Esophagus (tissue), 2 donors: Measurements from ENCODE around the gene SLAMF6. TPM values are rescaled to one million over a fixed set of nuclear protein-coding genes. Genes with fewer than 3 reads are reported as not detected.
"Not testable (repeated sequence)": the region's sequence is repeated elsewhere in the genome, so short reads cannot be mapped to it uniquely, and the experiment has no call there.

Experiments used
- H3K27ac ChIP-seq, 2 donors: one replicate each; pipeline ENCODE4 v1.5.1; 2013; ENCODE audit warnings: low read depth in 2 of 2, mild to moderate bottlenecking in 2 of 2, inconsistent platforms in 1 of 2, low read length in 1 of 2, moderate library complexity in 1 of 2
- H3K27me3 ChIP-seq, 2 donors: one replicate each; pipeline ENCODE4 v1.6.1; 2013; ENCODE audit warnings: low read length in 2 of 2, control low read depth in 1 of 2, mild to moderate bottlenecking in 1 of 2; ENCODE audit not compliant: insufficient read depth in 2 of 2, control insufficient read depth in 1 of 2
- H3K36me3 ChIP-seq, 2 donors: one replicate each; pipeline ENCODE4 v1.6.1; 2013; ENCODE audit warnings: low read length in 1 of 2; ENCODE audit not compliant: control insufficient read depth in 2 of 2, insufficient read depth in 2 of 2
- H3K4me1 ChIP-seq, 2 donors: one replicate each; pipeline ENCODE4 v1.6.1; 2013; ENCODE audit warnings: low read length in 1 of 2; ENCODE audit not compliant: control insufficient read depth in 2 of 2, insufficient read depth in 2 of 2
- H3K4me3 ChIP-seq, 2 donors: one replicate each; pipeline ENCODE4 v1.5.1; 2013; ENCODE audit warnings: low read length in 2 of 2, mild to moderate bottlenecking in 2 of 2, low read depth in 1 of 2, moderate library complexity in 1 of 2
- H3K9me3 ChIP-seq, 2 donors: one replicate each; pipeline ENCODE4 v1.6.1; 2013; ENCODE audit warnings: mild to moderate bottlenecking in 2 of 2, low read depth in 1 of 2, low read length in 1 of 2, moderate library complexity in 1 of 2; ENCODE audit not compliant: control insufficient read depth in 2 of 2, insufficient read depth in 1 of 2
- WGBS, 2 donors: extraction: QIAGEN DNeasy Blood & Tissue Kit; methylation state at CpG; one replicate each; pipeline ENCODE4 v1.1.7; 2013; 5-methylcytosine and 5-hydroxymethylcytosine counted together
- polyA plus RNA-seq, 2 donors: library from polyadenylated mRNA; stranded (reverse); fragments of 200-250 nt; gene quantifications; one replicate each; pipeline ENCODE4 v1.2.3, GENCODE V29; 2013
- donor health status: healthy with polysubstance abuse.
- donor health status: Bipolar disorder and iron deficiency.

Gene SLAMF6
- polyA plus RNA-seq, 2 donors = 0.55 to 1.4 TPM

DNA sequence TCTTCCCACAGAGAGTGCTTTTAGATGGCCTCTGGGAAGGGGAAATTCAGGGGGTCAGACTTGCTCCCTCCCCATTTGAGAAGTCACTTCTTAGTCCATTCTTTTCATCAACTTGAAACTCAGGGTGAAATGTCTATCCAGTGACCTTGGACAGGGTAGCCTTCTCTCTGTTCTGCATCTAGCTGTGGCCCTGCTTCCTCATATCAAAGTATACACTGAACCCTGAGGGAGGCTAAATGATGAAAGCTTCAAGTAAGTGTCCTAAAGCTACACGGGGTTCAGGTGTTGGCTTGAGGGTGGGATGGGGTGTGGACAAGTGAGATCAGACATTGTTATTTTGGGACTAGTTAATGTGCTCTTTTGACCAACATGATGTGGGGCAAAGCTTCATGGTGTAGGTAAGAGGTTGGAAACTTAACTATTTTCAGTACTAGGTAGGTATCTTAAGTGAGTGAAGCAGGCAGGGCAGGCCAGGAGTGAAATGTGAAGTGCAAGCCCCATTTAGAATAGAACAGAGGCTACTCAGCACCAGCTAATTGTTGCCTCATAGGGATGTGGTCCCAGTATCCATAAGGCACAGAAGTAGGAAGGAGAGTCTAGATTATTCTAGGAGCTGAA is 41.0 kb downstream of the SLAMF6 start:
- H3K4me1 ChIP-seq = no peaks in the 10 kb centered on the region
- H3K27me3 ChIP-seq = no peaks in the 10 kb centered on the region
- WGBS, 2 donors = 52 to 54% methylated on average over 1 of the region's 1 CpG
- no peaks in the 10 kb centered on the region for H3K9me3 ChIP-seq
- no peak overlapping the region for H3K4me3 ChIP-seq
- H3K36me3 ChIP-seq = no peaks in the 10 kb centered on the region
- no peak overlapping the region for H3K27ac ChIP-seq

DNA sequence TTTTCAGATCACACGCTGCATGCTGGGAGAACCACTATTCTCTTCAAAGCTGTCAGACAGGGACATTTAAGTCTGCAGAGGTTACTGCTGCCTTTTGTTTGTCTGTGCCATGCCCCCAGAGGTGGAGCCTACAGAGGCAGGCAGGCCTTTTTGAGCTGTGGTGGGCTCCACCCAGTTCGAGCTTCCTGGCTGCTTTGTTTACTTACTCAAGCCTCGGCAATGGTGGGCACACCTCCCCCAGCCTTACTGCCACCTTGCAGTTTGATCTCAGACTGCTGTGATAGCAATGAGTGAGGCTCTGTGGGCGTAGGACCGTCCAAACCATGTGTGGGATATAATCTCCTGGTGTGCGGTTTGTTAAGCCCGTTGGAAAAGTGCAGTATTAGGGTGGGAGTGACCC is 42.3 kb downstream of the SLAMF6 start:
- 77 to 79% methylated on average over 7 of the region's 7 CpGs for WGBS, 2 donors
- not testable (repeated sequence) for H3K36me3 ChIP-seq, H3K27me3 ChIP-seq

DNA sequence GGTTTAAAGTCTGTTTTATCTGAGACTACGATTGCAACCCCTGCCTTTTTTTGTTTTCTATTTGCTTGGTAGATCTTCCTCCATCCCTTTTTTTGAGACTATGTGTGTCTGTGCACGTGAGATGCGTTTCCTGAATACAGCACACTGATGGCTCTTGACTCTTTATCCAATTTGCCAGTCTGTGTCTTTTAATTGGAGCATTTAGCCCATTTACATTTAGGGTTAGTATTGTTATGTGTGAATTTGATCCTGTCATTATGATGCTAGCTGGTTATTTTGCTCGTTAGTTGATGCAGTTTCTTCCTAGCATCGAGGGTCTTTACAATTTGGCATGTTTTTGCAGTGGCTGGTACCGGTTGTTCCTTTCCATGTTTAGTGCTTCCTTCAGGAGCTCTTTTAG is 44.0 kb downstream of the SLAMF6 start:
- not testable (repeated sequence) for H3K36me3 ChIP-seq, H3K4me1 ChIP-seq, H3K4me3 ChIP-seq, H3K27me3 ChIP-seq, H3K9me3 ChIP-seq, H3K27ac ChIP-seq
- WGBS, 2 donors = 77 to 83% methylated on average over 6 of the region's 6 CpGs

More for the DNA sequence above, 42.3 kb downstream of the SLAMF6 start:
- H3K4me3 ChIP-seq, H3K4me1 ChIP-seq, H3K27ac ChIP-seq, H3K9me3 ChIP-seq: not testable (repeated sequence)

DNA sequence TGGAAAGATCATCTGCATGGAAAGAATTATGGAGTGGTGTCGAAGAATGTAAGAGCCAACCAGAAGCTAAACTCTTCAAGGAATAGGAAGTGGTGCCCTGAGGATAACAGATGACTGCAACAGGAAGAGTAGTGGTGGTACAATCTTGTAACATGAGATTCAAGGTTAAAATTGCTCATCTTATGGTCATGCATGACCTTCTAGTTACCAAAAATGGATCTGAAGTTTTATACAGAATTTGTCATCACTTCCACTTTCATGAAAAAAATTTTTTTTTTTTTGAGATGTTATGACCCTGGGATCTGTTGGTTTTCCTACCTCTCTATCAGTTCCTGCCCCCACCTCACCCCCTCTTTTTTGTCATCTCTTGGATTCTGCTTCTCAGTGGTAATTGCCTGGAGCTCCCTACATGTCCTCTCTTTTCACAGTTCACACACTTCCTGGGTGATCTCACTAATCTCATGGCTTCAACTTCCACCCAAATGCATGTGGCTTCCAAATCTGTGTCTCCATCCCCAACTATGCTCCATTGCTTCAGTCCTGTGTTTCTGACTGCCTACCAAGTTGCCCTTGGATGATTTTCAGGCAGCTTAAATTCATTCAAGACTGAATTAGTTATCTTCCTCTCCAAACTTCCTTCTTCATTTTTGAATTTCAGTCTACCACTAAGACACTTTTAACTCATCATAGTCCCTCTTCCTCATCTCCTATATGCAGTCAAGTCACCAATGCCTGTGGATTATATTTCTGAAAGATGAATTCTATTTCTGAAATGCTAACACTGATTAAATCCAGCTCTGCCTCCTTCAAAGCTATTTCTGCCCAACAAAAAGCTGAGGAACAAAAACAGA is 48.4 kb downstream of the SLAMF6 start:
- Histone ChIP-seq H3K36me3 (no peaks in the 10 kb centered on the region), H3K27me3 (peaks cover 0 to 2% of the 10 kb centered on the region in 2 donors), H3K27ac (no peak overlapping the region), H3K4me1 (no peaks in the 10 kb centered on the region), H3K4me3 (no peak overlapping the region), H3K9me3 (no peaks in the 10 kb centered on the region)
- 67 to 87% methylated on average over 1 of the region's 1 CpG for WGBS, 2 donors

DNA sequence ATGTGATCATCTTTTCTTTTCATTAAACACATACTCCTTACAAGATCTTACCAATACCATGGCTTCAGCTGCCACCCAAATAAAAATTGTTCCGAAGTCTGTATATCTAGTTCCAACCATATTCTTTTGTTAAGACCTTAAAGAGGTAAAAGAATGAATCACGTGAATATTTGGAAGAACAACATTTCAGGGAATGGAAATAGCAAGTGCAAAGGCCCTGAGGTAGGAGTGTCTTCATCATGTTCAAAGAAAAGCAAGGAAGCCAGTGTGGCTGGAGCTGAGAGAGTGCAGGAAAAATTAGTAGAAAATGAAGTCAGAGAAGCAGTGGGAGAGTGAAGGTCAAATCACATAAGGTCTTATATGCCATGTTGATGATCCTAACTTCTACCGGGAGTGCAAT is 50.9 kb downstream of the SLAMF6 start:
- H3K4me3 ChIP-seq = no peak overlapping the region
- peaks cover 2 to 3% of the 10 kb centered on the region in 2 donors for H3K27me3 ChIP-seq
- no peaks in the 10 kb centered on the region for H3K36me3 ChIP-seq
- H3K9me3 ChIP-seq = no peaks in the 10 kb centered on the region
- no peak overlapping the region for H3K27ac ChIP-seq
- 89% methylated on average over 3 of the region's 3 CpGs for WGBS, 2 donors
- H3K4me1 ChIP-seq = no peaks in the 10 kb centered on the region

DNA sequence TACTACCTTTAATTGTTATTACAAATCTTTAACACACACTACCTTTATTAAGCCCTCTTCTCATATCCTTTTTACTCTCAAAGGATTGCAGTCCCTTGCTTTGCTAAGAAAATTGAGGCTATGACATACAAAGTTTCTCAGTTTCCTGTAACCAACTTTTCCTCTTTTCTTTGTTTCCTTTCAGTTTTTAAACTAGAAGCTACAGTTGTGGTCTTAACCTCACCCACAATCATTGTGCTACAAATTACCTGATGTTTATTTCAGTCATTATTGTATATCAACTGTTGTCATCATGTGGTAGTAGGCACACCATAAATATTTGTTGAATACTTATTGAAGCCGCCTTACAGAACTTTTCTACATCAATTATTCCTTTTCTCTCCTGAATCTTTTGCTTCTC is 51.8 kb downstream of the SLAMF6 start:
- no peaks in the 10 kb centered on the region for H3K36me3 ChIP-seq
- peaks cover 2 to 3% of the 10 kb centered on the region in 2 donors for H3K27me3 ChIP-seq
- H3K27ac ChIP-seq = no peak overlapping the region
- no peaks in the 10 kb centered on the region for H3K9me3 ChIP-seq
- H3K4me1 ChIP-seq = no peaks in the 10 kb centered on the region
- no peak overlapping the region for H3K4me3 ChIP-seq
- 80 to 81% methylated on average over 1 of the region's 1 CpG for WGBS, 2 donors

DNA sequence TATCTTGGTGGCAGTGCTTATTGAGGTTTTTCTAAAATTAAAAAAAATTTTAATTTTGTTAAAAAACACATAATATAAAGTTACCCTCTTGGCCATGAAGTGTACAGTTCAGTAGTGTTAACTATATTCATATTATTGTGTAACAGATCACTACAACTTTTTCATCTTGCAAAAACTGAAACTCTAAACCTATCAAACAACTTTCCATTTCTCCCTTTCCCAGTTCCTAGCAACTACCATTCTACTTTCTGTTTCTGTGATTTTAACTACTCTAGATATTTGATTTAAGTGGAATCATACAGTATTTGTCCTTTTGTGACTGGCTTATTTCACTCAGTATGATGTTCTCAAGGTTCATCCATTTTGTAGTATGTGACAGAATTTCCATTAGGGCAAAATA is 55.5 kb downstream of the SLAMF6 start:
- Histone ChIP-seq H3K27ac (no peak overlapping the region), H3K36me3 (no peaks in the 10 kb centered on the region), H3K9me3 (no peaks in the 10 kb centered on the region)

DNA sequence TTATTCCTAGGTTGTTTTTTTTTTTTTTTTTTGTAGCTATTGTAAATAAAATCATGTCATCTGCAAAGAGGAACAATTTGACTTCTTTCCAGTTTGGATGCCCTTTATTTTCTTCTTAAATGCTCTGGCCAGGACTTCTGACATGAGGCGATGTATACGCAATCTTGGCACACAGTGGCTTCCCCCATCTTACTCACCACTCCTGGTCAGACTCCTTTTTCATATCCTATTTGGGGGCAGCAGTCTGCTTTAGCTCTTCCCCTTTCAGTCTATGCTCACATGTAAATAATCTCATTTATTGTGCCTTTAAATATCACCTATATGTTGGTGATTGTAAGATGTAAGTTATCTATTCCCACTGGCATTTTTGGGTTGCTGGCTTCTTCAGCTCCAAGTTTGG is 56.1 kb downstream of the SLAMF6 start:
- Histone ChIP-seq H3K36me3 (no peaks in the 10 kb centered on the region), H3K4me3 (no peak overlapping the region), H3K9me3 (no peaks in the 10 kb centered on the region), H3K4me1 (no peaks in the 10 kb centered on the region), H3K27ac (no peak overlapping the region), H3K27me3 (peaks cover 0 to 3% of the 10 kb centered on the region in 2 donors)
- WGBS, 2 donors = 78 to 85% methylated on average over 2 of the region's 2 CpGs

More for the DNA sequence above, 55.5 kb downstream of the SLAMF6 start:
- Histone ChIP-seq H3K27me3 (peaks cover 0 to 3% of the 10 kb centered on the region in 2 donors), H3K4me1 (no peaks in the 10 kb centered on the region), H3K4me3 (no peak overlapping the region)

DNA sequence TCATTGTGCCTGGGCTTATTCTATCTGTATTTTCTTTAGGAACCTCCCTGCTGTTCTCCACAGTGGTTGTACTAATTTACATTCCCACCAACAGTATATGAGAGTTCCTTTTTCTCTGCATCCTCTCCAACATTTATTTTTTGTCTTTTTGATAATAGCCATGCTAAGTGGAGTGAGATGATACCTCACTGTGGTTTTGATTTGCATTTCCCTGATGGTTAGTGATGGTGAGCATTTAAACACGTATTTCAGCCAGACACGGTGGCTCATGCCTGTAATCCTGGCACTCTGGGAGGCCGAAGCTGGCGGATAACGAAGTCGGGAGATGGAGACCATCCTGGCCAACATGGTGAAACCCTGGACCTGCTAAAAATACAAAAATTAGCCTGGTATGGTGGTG is 57.9 kb downstream of the SLAMF6 start:
- Histone ChIP-seq H3K4me1 (no peaks in the 10 kb centered on the region), H3K9me3 (no peaks in the 10 kb centered on the region), H3K36me3 (no peaks in the 10 kb centered on the region), H3K27me3 (peaks cover 0 to 3% of the 10 kb centered on the region in 2 donors), H3K27ac (no peak overlapping the region), H3K4me3 (no peak overlapping the region)
- WGBS, 2 donors = 90 to 93% methylated on average over 6 of the region's 6 CpGs
